ENCODE measurements around the gene LRRC73.
"Not testable (repeated sequence)": the region's sequence is repeated elsewhere in the genome, so short reads cannot be mapped to it uniquely, and the experiment has no call there.

LRRC73 gene

DNA sequence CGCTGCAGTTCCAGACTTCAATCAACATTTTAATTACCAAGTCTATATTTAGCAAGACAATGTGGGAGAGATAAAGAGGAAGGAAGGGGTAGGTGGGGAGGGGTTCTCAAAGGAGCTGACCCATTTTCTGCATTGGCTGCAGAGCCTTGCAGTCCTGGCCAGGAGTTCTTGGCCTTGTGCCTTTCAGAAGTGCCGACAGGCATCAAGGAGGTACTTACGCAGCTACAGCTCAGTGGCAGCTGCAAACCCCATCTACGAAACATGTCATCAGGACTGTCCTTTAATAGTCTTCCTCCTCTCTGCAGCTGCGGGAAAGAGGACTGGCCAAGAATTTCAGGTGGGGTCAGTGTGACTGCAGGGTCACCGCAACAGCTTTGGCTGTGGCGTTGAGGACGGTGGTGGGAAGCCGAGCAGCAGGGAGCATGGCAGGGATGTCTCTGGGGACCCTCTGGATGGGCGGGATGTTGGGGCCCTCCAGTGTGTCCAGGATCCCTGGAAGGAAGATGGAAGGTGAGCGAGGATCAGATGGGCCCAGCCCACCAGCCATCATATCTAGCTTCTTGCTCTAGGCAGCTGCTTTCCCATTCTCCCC, 1.8 kb upstream of the LRRC73 start:
- DNase-seq (ENCODE audit: low read depth in 2 of 2, low spot score in 1 of 2): no peak

DNA sequence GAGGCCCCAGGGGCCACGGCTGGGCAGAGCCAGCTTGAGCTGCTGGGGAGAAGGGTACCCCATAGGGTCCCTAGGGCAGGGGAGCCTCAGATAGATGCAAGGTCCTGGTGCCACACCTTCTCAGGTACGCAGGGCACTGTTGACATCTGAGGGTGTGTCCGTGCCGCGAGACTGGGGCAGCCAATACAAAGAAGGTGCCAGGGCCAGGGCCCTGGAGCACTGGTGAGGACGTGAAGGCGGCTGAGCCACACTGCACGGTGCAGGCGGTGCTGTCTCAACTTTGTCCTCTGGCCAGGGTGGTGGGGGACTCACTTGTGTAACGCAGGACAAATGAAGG, 649 bp upstream of the LRRC73 start:
- DNase-seq (ENCODE audit: low read depth in 2 of 2, low spot score in 1 of 2): no peak

DNA sequence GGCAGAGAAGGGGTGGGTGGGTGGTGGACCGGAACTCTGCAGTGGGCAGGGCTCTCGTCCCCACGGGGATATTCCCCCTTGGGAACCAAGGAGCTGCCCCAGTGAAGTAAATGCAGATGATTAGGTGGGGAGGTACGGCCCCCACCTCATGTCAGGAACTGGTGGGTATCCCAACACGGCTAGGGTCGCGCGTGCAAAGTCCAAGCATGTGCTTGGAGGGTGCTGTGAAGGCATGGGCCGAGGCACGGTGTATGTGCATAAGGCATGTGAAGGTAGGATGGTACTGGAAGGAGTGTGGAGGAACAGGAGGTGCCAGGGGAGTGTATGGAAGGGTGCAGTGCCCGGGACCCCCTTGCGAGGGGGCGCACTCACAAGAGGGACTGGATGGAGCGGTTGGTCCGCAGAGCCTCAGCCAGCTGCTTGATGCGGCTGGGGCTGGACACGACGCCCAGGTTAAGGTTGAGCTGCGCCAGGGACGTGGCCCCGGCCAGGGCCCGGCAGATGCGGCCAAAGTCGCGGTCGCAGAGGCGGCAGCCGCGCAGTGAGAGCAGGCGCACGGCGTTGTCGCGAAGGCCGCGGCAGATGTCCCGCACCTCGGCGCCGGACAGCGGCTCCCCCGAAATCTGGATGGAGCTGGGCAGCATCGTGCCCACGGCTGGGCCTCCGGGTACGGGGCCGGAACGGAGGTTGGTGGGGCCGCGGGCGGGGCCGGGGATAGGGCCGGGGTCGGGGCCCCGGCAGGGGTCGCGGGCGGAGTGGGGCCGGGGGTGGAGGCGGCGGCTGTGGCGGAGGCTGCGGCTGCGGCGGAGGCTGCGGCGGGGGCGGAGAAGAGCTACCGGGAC, 783 bp downstream of the LRRC73 start:
- DNase-seq (ENCODE audit: low read depth in 2 of 2, low spot score in 1 of 2): no peak

DNA sequence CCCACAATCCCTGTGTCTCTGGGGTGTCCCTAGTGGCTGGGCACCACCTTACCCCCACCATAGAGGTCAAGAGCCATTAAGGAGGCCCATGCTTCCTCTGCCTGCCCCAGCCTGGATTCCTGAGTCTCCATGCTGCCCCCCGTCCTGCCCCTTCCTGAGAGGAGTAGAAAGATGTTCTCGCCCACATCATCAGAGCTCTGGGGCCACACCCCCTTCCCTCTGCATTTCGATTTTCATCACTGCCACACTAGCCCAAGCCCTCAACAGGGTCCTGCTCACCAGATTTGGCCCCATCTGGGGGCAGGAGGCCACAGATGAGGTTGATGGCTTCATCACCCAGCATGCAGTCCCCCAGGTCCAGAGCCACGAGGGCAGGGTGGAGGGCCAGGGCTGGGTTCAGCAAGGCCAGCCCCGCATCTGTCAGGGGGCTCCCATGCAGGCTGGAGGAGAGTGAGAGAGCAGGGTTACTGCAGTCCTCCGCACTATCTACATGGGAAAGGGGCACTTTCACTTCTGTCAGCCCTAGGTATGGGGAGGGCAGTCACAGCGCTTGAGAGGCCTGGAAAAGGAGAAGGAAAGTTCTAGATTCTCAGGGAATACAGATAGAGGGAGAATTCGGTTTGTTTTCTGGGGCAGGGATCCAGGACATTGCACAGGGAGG, 1.5 kb downstream of the LRRC73 start:
- no peak for DNase-seq (ENCODE audit: low read depth in 2 of 2, low spot score in 1 of 2)

DNA sequence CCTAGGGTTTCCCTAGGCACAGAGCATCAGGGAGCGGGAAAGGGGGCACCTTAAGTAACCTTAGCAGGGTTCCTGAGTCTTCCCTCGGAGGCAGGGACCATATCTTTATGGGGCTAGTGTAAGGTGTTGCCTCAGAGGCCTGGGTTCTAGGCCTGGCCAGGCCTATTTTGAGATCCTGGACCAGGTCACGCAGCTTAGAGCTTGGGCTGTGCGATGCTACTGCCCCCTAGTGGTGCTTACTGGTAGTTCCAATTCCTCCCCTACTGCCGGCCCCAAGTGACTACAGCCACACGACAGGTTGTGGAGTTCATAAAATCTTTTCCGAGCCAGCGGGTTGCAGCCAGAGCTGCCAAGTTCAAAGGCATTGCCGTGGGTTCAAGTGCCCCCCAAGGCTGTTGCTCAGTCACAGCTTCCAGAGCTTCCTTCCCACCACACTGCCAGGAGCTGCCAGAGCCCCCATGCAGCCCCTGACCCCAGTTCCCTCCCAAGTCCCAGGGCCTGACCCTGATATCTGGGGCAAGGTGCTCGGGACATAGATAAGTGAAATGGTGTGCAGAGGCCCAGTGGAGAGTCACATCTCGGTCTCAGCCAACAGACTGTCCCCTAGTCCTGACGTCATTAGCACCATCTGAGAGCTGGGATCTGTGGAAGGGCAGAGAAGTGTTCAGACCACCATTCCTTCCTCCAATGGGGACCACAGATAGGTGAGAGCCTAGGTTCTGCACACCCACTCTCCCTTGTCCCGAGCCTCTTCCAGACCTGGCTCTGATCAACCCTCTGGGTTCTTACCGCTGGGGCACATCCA, 3.3 kb downstream of the LRRC73 start:
- peak; percentile 52 to 68 for DNase-seq (ENCODE audit: low read depth in 2 of 2, low spot score in 1 of 2)

DNA sequence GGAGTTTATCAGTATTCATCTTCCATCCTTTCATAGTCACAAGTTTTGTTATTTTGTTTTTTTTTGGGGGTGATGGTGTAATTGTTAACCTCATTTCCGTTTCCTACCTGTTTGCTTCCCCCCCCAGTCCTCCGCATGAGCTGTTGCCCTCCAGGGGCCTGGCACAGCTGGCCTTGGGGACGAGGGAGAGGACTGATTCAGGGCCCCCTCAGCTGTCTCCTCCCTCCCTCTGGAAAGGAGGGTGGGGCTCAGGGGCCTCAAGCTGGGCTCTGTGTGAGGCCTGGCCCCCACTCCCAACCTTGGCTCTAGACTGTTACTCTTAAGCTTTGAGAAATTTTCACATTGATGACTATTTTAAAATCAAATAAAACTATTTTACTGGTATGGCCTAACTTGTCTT, 4.0 kb downstream of the LRRC73 start:
- no peak for DNase-seq (ENCODE audit: low read depth in 2 of 2, low spot score in 1 of 2)

DNA sequence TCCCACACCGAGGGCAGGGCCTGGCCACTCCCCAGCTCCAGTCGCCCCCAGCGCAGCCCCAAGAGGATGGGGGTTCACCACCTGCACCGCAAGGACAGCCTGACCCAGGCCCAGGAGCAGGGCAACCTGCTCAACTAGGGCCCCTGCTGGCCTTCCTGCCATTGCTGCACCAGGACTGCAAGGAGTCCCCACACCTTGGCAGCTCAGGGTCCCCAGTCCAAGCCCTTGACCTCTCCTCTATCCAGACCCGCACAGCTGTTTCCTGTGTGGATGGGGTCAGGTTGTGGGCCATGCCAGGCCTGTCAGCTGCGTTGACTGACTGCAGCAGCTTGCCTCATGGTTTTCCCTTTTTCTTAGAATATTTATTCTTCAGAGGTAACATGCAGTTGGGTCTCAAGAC, 4.4 kb downstream of the LRRC73 start:
- no peak for DNase-seq (ENCODE audit: low read depth in 2 of 2, low spot score in 1 of 2)

DNA sequence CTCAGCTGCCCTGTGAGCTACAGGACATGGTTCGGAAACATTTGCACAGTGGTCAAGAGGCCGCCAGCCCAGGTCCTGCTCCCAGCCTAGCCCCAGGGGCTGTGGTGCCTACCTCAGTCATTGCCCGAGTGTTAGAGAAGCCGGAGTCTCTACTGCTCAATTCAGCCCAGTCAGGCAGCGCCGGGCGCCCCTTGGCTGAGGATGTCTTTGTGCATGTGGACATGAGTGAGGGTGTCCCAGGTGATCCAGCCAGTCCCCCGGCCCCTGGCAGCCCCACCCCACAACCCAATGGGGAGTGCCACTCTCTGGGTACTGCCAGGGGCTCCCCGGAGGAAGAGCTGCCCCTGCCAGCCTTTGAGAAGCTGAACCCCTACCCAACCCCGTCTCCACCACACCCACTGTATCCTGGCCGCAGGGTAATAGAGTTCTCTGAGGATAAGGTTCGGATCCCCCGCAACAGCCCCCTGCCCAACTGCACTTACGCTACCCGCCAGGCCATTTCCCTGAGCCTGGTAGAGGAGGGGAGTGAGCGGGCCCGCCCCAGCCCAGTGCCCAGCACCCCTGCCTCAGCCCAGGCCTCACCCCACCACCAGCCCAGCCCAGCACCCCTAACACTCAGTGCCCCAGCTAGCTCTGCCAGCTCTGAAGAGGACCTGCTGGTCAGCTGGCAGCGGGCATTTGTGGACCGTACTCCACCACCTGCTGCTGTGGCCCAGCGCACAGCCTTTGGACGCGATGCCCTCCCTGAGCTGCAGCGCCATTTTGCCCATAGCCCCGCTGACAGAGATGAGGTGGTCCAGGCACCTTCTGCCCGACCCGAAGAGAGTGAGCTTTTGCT, 5.2 kb downstream of the LRRC73 start:
- DNase-seq (ENCODE audit: low read depth in 2 of 2, low spot score in 1 of 2): no peak

DNA sequence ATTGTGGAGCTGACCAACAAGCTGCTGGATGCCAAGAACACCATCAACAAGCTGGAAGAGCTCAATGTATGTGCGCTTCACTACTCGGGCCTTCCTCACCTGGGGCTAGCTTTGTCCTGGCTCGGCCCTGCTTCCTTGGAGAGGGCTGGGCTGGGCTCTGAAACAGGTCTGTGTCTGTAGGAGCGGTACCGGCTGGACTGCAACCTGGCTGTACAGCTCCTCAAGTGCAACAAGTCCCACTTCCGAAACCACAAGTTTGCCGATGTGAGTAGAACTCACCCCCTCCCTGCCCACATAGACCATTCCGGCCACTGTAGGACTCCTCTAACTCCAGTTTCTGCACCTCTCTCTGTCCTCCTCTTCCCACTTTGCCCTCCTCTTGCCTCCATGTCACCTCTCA, 6.7 kb downstream of the LRRC73 start:
- DNase-seq (ENCODE audit: low read depth in 2 of 2, low spot score in 1 of 2): no peak

DNA sequence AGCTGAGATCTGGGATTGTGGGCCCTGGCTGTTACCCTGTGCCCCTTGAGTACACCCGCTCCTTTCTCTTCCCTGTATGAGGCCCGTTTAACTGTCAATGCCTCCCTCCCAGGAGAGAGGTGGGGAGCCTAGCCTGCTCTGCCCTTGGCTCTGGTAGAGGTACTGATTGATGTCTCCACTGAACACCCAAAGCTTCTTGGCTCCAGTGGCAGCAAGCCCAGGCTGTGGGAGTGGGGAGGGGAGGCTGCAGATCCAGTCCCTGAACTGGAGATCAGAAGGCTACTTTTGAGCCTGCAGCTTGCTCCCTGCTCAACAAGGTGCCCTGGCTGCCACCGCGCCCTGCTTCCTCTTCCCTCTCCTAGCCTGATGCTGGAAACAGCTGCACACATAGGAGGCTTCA, 7.5 kb downstream of the LRRC73 start:
- DNase-seq (ENCODE audit: low read depth in 2 of 2, low spot score in 1 of 2): no peak

DNA sequence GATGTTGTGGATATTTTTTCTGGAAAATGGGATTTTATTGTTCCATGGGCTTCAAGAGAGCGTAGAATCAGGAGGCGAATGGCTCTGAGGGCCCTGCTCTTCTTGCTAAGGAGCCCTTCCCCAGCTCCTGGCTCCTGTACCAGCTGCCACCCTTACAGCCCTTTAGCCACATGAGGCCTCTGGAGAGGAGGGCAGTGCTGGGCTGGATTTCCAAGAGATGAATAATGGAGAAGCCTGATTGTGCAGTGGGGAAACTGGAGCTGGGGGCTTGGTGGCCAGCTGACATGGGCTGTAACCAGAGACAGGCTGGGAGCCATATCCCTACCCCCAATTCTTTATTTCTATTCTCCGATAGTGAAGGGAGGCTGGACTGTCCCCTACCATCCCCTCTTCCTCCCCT, 9.2 kb downstream of the LRRC73 start:
- DNase-seq (ENCODE audit: low read depth in 2 of 2, low spot score in 1 of 2): no peak

DNA sequence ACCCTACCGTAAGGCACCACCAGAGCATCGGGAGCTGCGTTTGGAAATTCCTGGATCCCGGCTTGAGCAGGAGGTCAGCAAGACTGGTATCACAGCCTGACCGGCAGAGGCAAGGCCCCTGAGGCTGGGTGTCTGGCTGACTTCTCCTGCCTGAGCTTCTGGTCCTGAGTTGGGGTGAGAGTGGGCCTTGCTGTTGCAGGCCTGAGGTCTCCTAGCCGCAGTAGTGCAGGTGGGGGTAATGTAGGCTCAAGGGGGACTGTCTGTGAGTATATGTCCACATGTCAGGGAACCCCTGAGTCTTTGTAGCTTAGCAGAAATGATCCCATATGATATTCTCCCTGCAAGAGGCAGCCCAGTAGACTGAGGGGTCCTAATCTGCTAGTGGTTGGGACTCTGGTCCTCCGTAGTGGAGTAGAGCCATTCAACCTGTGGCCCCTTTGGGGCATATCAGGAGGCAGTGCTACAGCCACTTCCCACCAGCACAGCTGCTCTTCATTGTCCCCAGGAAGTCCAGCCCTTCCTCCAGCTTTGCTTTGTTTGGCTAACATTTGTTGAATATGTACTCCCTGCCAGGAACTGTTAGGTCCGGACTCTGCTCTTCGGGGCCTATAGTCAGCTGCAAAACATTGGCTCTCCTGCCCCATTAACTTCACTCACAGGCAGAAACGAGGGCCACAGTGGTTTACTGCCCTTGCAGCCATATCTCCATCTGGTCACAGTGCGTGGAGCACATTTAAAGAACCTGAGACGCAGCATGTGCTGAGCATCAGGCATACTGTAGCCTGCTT, 10.9 kb downstream of the LRRC73 start:
- no peak for DNase-seq (ENCODE audit: low read depth in 2 of 2, low spot score in 1 of 2)

DNA sequence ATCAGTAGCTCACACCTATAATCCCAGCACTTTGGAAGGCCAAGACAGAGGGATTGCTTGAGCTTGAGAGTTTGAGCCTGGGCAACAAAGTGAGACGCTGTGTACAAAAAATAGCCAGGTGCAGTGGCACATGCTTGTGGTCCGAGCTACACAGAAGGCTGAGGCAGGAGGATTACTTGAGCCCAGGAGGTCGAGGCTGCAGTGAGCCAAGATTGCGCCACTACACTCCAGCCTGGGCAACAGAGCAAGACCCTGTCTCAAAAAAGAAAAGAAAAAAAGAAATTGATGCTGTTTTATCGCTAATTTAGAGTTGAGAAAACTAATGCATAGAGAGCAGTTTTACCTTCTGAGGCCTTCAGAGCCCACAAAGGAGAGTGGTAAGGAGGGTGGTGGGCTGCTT, 11.9 kb downstream of the LRRC73 start:
- DNase-seq (ENCODE audit: low read depth in 2 of 2, low spot score in 1 of 2): not testable (repeated sequence)

DNA sequence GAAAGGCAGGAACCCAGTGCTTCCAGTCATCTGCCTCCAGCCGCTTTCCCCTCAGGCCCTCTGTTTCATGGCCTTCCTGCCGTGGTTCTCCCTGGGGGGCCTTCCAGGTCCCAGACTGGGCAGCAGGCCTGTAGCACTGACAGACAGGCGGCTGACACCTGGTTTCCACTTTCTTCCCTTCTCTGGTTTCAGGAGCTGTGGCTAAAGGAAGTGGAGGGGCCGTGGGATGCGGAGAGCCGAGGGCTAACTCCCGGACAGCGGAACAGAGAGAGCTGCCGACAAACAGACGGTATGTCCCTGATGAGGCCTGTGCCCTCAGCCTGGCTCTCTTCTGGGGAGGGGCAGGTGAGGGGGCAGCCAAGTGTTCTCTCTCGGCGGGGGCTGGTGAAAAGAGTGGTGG, 12.5 kb downstream of the LRRC73 start:
- DNase-seq (ENCODE audit: low read depth in 2 of 2, low spot score in 1 of 2): no peak

DNA sequence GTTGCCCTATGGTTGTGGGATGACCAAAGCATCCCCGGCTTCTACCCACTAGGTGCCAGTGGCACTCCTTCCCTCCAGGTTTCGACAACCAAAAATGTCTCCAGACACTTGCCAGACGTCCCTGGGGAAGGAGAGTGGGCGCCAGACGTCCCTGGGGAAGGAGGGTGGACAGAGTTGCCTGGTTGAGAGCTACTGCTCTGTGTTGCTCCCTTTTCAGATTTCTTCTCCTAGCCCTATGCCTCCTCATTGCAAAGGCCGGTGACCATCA, 13.1 kb downstream of the LRRC73 start:
- DNase-seq (ENCODE audit: low read depth in 2 of 2, low spot score in 1 of 2): no peak

DNA sequence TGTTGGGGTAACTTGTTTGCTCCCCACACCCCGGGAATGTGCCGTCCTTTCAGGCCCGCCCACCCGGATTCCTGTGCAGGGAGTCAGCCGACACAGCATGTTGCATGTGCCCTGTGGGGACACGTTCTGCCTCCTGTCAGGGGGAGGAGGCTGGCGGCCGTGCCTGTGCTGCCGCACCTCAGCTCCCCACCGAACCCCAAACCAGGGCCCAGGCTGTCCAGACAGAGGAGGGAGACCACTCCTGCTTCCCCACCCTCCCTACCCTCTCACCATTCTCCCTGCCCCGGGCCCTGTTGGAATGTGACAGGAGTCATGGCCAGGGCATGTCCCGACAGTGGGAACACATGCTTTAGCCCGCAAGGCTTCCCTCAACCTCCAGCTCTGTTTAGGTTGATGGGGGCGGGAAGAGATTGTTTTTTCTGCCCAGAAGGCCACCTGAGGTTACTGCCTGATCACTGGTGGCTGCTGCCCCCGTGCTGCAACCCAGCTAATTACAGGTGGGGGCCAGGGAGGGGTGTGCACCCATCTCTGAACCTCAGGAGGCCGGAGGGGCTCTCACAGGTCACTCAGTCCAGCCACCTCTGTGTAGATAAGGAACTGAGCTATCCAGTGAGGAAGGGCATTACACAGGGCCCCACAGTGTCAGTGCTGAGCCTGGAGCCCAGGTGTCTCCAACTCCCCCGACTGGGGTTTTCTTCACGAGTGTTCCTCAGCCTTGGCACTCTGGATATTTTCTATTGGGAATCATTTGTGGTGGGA, 13.6 kb downstream of the LRRC73 start:
- DNase-seq (ENCODE audit: low read depth in 2 of 2, low spot score in 1 of 2): no peak

DNA sequence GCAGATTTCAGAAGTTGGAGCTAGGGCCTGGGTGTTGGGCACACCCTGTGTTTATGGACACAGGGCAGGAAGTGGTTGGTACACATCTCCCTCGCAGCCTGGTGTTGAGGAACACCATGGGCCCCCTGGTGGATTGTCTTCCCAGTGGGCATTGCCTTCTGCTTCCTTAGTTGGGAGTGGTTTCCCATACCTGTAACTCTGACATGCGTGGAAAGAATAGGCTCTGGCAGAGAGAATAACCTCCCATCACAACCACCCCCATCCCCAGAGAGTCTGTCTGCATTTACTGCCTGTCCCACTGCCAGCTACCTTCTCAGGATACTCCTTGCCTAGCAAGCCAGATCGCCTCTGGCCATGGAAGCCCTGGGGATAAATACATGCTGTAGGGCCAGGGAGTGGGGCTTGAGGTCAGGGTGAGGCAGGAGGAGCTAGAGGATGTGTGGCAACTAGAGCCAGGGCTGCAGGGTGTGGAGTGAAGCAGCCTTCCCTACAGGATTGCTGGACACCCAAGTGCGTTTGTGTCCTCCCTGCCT, 14.7 kb downstream of the LRRC73 start:
- DNase-seq (ENCODE audit: low read depth in 2 of 2, low spot score in 1 of 2): no peak

DNA sequence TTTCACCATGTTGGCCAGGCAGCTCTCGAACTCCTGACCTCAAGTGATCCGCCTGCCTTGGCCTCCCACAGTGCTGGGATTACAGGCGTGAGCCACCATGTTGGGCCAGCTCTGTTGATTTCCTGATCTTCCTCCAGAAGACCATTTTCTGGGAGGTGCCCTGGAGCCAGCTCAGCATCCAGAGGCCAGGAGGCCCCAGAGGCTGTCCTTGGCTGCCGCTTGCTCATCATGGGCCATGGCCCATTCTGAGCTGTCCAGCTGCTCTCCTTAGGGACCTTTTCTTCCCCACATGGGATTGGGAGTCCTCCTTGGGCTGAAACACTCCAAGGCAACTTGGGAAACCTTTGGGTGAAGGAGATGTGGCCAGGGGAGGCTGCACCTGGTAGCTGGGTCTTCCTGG, 15.4 kb downstream of the LRRC73 start:
- no peak for DNase-seq (ENCODE audit: low read depth in 2 of 2, low spot score in 1 of 2)

DNA sequence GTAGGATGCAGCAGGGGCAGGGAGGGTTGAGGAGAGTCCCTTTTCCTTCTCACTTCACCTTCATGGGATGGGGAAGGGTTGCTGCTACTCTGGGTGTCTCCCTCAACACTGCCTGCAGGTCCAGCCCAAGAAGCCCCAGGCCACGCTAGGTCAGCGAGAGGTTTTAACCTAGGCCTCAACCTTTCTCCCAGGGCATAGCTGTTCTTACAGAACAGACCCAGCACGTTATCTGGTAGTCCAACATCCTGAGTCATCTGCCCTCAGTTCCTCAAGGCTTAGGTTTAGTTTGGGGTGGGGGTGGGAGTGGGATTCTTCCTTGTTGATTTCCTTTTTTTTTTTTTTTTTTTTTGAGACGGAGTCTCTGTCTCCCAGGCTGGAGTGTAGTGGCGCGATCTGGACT, 15.8 kb downstream of the LRRC73 start:
- no peak for DNase-seq (ENCODE audit: low read depth in 2 of 2, low spot score in 1 of 2)
